HL-60 (cell line): ENCODE results near the gene CERS6.
A peak's percentile ranks its signal among the peaks of the same experiment; 100 is the strongest.

Source experiments
- DNase-seq, 2 experiments: peaks; one replicate each; pipeline ENCODE4 v3.0.0-alpha.2; 2010 to 2020; ENCODE audit warnings: low read depth in 1 of 2, low spot score in 1 of 2
- H3K27ac ChIP-seq: fragments of 250-450 bp; sonication (Bioruptor Pico); replicated peaks from 2 replicates; pipeline ENCODE4 v1.5.1; 2020; ENCODE audit warnings: mild to moderate bottlenecking, moderate library complexity
- H3K27me3 ChIP-seq: fragments of 250-450 bp; sonication (Bioruptor Pico); 2 replicates; pipeline ENCODE4 v1.5.1; 2021; ENCODE audit warnings: mild to moderate bottlenecking, moderate library complexity; ENCODE audit not compliant: insufficient read depth, poor library complexity, severe bottlenecking
- H3K4me3 ChIP-seq: replicated peaks from 2 replicates; pipeline ENCODE4 v1.5.1; 2011; ENCODE audit warnings: mild to moderate bottlenecking, control low read depth, low read length; ENCODE audit not compliant: insufficient read depth
- GABPA ChIP-seq: IDR thresholded peaks from 2 replicates; pipeline ENCODE4 v1.6.1; 2012; ENCODE audit warnings: low read depth
- POLR2AphosphoS5 ChIP-seq: IDR thresholded peaks from 2 replicates; pipeline ENCODE4 v1.6.1; 2012; ENCODE audit warnings: low read depth
- SPI1 ChIP-seq: IDR thresholded peaks from 2 replicates; pipeline ENCODE4 v1.6.1; 2012; ENCODE audit warnings: low read depth, mild to moderate bottlenecking, borderline replicate concordance
- TF ChIP-seq, protein P1 (sequence below): IDR thresholded peaks from 2 replicates; pipeline ENCODE4 v1.6.1; 2012; ENCODE audit warnings: low read depth; ENCODE audit not compliant: insufficient replicate concordance
- TF ChIP-seq, protein P2 (sequence below): IDR thresholded peaks from one replicate; pipeline ENCODE4 v1.5.1; 2011; ENCODE audit warnings: low read length, control low read depth, inconsistent platforms; ENCODE audit not compliant: insufficient read depth

The CERS6 gene

GRCh38 chr2:168624028-168624427 is 168.0 kb downstream of the CERS6 start:
- no peak for DNase-seq
- Histone ChIP-seq H3K27me3 (no peaks in the 10 kb centered on the region), H3K27ac (no peak overlapping the region), H3K4me3 (no peak overlapping the region)
- no peak for TF ChIP-seq GABPA
- no peak for TF ChIP-seq SPI1
- TF ChIP-seq, protein P1, sequence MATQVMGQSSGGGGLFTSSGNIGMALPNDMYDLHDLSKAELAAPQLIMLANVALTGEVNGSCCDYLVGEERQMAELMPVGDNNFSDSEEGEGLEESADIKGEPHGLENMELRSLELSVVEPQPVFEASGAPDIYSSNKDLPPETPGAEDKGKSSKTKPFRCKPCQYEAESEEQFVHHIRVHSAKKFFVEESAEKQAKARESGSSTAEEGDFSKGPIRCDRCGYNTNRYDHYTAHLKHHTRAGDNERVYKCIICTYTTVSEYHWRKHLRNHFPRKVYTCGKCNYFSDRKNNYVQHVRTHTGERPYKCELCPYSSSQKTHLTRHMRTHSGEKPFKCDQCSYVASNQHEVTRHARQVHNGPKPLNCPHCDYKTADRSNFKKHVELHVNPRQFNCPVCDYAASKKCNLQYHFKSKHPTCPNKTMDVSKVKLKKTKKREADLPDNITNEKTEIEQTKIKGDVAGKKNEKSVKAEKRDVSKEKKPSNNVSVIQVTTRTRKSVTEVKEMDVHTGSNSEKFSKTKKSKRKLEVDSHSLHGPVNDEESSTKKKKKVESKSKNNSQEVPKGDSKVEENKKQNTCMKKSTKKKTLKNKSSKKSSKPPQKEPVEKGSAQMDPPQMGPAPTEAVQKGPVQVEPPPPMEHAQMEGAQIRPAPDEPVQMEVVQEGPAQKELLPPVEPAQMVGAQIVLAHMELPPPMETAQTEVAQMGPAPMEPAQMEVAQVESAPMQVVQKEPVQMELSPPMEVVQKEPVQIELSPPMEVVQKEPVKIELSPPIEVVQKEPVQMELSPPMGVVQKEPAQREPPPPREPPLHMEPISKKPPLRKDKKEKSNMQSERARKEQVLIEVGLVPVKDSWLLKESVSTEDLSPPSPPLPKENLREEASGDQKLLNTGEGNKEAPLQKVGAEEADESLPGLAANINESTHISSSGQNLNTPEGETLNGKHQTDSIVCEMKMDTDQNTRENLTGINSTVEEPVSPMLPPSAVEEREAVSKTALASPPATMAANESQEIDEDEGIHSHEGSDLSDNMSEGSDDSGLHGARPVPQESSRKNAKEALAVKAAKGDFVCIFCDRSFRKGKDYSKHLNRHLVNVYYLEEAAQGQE = no peak
- TF ChIP-seq, protein P2, sequence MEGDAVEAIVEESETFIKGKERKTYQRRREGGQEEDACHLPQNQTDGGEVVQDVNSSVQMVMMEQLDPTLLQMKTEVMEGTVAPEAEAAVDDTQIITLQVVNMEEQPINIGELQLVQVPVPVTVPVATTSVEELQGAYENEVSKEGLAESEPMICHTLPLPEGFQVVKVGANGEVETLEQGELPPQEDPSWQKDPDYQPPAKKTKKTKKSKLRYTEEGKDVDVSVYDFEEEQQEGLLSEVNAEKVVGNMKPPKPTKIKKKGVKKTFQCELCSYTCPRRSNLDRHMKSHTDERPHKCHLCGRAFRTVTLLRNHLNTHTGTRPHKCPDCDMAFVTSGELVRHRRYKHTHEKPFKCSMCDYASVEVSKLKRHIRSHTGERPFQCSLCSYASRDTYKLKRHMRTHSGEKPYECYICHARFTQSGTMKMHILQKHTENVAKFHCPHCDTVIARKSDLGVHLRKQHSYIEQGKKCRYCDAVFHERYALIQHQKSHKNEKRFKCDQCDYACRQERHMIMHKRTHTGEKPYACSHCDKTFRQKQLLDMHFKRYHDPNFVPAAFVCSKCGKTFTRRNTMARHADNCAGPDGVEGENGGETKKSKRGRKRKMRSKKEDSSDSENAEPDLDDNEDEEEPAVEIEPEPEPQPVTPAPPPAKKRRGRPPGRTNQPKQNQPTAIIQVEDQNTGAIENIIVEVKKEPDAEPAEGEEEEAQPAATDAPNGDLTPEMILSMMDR = no peak
- no peak for TF ChIP-seq POLR2AphosphoS5

GRCh38 chr2:168626096-168626495 is 170.0 kb downstream of the CERS6 start:
- DNase-seq = peak in 1 of 2 experiments; percentile 45
- H3K4me3 ChIP-seq = no peak overlapping the region
- TF ChIP-seq, protein P2 = no peak
- peak; percentile 46; the same call in 1 of the 2 replicates for TF ChIP-seq SPI1
- no peak for TF ChIP-seq GABPA
- TF ChIP-seq POLR2AphosphoS5 = no peak
- H3K27ac ChIP-seq = no peak overlapping the region
- no peaks in the 10 kb centered on the region for H3K27me3 ChIP-seq

DNA sequence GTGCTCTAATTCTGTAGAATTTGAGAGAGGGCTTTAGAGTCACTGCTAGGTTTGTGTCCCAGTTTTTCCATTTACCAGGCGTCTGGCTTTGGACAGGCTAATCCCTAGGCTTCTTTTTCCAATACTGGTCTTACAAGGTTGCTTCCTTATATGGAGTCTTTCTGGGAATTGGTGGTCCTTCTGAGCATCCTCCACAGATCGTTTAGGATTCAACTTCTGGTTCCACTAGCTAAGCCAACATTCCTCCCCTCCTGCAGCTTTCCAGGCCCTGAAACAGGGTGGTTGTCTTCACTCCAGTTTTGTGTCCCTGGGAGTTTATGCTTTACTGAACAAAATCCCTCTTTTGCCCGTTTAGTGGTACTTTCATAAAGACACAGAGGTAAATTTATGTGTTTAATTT is 170.6 kb downstream of the CERS6 start:
- H3K27ac ChIP-seq = no peak overlapping the region
- TF ChIP-seq, protein P2 = no peak
- no peak for TF ChIP-seq SPI1
- TF ChIP-seq, protein P1 = no peak
- no peak for TF ChIP-seq GABPA
- no peak for TF ChIP-seq POLR2AphosphoS5
- H3K27me3 ChIP-seq = no peaks in the 10 kb centered on the region
- no peak for DNase-seq
- H3K4me3 ChIP-seq = no peak overlapping the region

DNA sequence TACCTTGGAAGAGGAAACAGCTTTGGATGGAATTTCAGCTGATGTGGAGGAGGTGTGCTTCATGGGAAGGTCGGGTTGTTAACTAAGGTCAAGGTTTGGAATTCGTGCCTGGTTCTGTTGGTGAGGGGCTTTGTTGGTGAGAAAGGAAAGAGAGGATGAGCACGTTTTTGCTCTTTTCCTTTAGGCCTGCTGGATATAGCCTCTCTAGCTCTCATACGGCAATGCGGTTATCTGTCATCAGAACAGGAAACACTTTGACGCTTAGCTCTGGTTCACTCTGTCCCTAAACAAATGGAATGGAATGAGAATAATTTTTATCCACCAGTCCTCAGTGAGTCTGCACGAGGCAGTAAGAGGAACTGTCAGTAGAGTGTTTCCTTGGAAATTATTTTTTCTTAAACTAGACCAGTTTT is 176.6 kb downstream of the CERS6 start:
- peak; percentile 66; the same call in 1 of the 2 replicates for TF ChIP-seq SPI1
- TF ChIP-seq, protein P2 = no peak
- Histone ChIP-seq H3K27me3 (no peaks in the 10 kb centered on the region), H3K4me3 (no peak overlapping the region), H3K27ac (peak overlapping the region; percentile 37; the same call in 1 of the 2 replicates)
- DNase-seq = peak in 1 of 2 experiments; percentile 38
